Stimulated activated CD4-positive, alpha-beta T cell treated with anti-CD3 and anti-CD28 coated beads, TNF-alpha, amount 100 ng/mL, for 48 hours (primary cell): Measurements from ENCODE around the gene COL21A1.
"Not testable (repeated sequence)": the region's sequence is repeated elsewhere in the genome, so short reads cannot be mapped to it uniquely, and the experiment has no call there.

Source experiments
- DNase-seq, 3 donors: peaks; one replicate each; pipeline ENCODE4 v3.0.0-alpha.2; 2020; ENCODE audit warnings: low read depth in 3 of 3

Gene COL21A1

DNA sequence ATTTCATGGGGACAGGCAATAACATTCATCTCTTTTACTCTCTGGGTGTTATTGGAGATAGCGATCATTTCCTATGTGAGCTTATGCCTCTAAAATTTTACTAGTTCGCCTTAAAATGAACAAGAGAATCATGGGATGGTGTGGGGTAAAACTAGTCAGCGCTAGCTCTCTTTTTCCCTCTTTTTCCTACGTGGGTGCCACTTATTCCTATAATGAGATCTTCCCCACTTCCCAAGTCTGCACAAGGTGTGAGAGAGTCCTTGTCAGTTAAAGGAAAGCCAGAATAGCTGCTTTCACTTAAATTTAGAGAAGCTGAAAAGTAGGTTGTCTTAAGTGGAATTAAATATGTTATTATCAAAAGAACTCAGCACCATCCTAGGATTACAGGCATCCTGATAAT, 198.8 kb downstream of the COL21A1 start:
- DNase-seq = no peak

- DNase-seq = no peak
Measured at GRCh38 chr6:56047931-56048540, 199.3 kb downstream of the COL21A1 start.

- DNase-seq = no peak
Measured at GRCh38 chr6:56046576-56046975, 200.8 kb downstream of the COL21A1 start.

DNA sequence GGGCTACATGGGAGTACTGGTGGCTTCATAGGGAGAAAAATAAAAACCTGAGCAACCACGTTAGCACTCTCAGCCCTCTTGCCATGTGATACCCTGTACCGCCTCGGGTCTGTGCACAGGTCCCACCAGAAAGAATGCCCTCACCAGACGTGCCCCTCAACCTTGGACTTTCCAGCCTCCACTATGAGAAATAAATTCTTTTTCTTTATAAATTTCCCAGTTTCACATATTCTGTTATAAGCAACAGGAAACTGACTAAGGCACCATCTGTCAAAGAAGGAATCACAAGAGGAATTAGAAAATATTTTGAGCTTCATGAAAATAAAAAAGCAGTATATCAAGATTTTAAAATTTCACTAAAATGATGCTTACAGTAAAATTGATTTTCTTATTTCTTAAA, 203.6 kb downstream of the COL21A1 start:
- DNase-seq = no peak

- no peak for DNase-seq
Measured at GRCh38 chr6:56043076-56043475, 204.3 kb downstream of the COL21A1 start.

DNA sequence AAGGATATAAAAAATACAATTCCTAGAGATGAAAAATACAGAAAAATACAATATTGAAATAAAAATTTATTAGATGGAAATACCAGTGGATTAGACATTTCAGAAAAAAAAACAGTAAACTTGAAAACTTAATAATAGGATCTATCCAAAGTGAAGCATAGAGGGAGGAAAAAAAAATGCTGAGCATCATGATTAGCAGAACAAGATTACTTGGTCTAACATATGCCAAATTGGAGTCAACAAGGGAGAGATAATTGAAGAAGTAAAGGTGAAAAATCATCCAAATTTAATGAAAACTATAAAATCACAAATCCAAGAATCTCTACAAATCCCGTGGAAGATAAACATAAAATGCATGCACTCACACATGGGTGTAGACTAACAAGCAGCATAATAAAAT, 205.8 kb downstream of the COL21A1 start:
- no peak for DNase-seq

DNA sequence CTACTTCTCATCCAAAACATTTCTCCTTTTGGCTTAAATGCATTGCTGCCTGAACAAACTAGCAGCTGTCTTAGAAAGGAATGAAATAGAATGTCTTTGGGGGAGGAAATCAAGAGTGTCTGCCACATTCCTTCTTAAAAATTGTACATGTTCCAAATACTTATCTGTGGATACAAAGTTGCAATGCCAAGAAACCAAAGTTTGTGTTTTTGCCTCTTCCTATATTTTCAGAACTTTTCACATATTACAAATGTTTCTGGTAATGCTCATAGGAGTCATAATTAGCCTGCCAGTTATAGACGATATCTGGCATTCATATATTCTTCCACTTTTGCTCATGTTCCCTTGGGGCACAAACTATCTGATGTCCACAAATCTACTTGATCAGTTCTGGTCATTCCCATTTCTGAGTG, 206.5 kb downstream of the COL21A1 start:
- DNase-seq = no peak

- no peak for DNase-seq
Measured at GRCh38 chr6:56040223-56040622, 207.2 kb downstream of the COL21A1 start.

GRCh38 chr6:56038764-56039163, 208.6 kb downstream of the COL21A1 start:
- DNase-seq = no peak

GRCh38 chr6:56037601-56038000, 209.8 kb downstream of the COL21A1 start:
- DNase-seq = no peak

- DNase-seq = no peak
Measured at GRCh38 chr6:56036916-56037600, 210.3 kb downstream of the COL21A1 start.

- DNase-seq = no peak
Measured at GRCh38 chr6:56033401-56033800, 214.0 kb downstream of the COL21A1 start.

- DNase-seq = no peak
Measured at GRCh38 chr6:56032715-56033260, 214.6 kb downstream of the COL21A1 start.

- DNase-seq = no peak
Measured at GRCh38 chr6:56027865-56028264, 219.5 kb downstream of the COL21A1 start.

DNA sequence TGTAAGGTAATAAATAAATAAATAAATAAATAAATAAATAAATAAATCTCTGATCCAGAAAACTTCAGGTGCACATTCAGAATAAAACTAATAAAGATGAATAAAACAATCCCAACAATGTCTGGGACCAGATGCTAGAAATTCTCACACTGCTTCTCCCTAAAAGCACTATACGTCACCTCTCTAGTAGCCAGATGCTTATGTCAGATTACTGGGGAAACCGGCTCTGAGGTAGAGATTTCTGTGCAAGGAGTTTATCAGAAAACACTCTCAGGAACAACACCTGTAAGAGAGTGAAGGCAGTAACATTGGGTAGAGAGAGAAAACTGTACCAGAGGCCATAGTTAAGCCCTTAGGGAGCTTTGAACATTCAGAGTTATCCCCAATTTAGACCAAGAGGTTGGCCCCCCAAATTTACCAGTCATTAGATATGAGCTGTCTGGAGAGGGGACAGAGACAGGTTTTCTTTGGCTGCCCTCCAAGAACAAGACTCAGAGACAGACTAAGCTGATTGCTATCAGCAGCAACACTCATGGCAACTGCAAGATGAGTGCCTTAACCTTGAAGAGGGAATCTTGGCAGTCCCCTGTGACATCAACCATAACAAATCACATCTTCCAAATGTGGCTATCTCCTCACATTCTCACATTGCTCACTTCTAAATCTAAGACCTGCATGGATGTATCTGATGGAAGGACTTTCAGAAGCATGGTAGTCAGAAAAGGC, 220.8 kb downstream of the COL21A1 start:
- no peak for DNase-seq

- no peak for DNase-seq
Measured at GRCh38 chr6:56025795-56026194, 221.6 kb downstream of the COL21A1 start.

DNA sequence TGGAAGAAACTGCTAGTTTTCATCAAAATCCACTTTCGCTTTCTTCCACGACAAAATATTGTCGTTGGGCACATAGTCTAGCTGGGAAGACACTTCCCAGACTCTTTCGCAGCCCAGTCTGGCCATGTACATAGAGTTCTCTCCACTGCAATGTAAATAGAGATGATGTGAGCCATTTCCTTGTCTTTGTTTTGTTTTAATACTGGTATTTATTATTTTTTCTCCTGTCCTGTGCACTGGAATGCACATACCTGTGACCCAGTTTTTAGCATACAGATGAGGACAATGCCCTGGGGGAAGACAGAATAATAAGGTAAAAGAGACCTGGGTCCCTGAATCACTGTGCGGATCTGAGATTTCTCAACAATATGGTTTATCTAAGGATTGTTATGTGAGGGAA, 222.4 kb downstream of the COL21A1 start:
- no peak for DNase-seq

DNA sequence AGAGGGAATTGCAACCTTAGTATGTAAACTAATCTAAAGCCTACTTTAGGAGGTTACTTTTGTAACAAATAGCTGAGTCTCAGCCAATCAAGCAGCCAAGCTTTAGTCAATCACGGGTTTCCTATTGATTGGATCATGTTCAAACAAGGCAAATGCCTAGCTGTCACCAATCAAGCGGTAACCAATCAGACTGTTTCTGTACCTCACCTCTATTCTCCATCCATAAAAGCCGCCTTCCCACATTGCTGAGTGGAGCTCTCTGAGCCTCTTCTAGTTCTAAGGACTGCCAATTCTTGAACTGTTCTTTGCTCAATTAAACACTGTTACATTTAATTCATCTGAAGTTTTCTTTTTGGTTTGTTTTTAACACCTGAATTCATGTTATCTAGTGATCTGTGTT, 223.6 kb downstream of the COL21A1 start:
- DNase-seq = no peak

GRCh38 chr6:56022678-56023077, 224.7 kb downstream of the COL21A1 start:
- DNase-seq = no peak

- DNase-seq = no peak
Measured at GRCh38 chr6:56021943-56022342, 225.4 kb downstream of the COL21A1 start.

DNA sequence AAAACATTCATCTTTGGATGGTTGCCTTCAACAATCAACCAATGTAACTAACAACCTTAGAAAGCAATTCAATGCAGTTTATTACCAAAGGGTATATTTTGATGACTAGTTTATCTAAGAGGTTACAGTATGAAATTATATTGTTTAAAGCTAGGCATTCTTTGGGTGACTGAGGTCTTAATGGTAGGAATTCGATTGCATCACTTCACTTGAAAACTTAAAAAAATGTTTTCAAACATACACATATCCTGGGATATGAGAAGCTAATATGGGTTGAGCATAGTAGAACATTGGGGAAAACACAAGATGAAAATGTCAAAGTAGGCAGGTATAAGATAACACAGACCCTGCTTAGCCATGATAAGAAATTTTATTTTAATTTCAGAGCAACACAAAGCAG, 227.4 kb downstream of the COL21A1 start:
- DNase-seq = no peak

DNA sequence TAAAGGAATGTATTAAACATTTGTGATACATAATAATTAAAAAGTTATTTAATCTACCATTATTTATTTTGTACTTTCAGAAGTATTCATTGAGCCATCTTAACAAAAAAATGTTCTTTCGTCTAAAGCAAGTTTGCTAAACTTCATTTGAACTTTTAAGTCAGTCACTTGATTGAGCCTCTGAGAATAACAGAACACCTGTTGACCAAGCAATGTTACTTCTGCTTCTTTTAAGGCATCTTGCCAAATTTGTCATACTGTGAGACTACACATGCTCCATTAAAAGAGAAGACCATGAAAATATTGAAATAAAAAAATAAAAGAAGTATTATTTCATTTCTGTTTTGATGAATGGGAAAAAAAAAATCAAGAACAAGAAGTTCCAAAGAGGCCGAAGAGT, 230.2 kb downstream of the COL21A1 start:
- no peak for DNase-seq

DNA sequence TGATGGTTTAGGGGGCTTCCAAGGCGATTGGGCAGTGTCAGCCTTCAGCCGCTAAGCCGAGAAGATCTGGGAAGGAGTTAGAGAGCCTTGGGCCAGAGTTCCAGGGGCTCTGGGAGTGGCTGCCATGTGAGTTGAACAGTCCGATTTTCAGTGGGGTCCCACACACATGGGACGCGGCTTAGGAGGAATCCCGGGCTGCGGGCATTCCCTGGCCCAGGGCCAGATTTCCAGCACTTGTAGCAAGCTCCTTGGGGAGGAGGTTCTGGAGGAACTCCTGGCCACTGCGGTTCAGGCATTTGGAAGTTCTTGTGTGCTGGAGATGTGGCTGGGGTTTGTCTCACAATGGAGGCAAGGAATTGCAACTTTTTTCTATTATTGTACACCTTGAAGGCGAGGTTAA, 233.3 kb downstream of the COL21A1 start:
- not testable (repeated sequence) for DNase-seq
